NCI-H1694 (cell line): ENCODE results near the gene FBN2.
"Not testable (repeated sequence)": the region's sequence is repeated elsewhere in the genome, so short reads cannot be mapped to it uniquely, and the experiment has no call there.

Source experiments
- DNase-seq: peaks from one replicate; lab custom pipeline; 2025; lab: John Stamatoyannopoulos, UW

The FBN2 gene

DNA sequence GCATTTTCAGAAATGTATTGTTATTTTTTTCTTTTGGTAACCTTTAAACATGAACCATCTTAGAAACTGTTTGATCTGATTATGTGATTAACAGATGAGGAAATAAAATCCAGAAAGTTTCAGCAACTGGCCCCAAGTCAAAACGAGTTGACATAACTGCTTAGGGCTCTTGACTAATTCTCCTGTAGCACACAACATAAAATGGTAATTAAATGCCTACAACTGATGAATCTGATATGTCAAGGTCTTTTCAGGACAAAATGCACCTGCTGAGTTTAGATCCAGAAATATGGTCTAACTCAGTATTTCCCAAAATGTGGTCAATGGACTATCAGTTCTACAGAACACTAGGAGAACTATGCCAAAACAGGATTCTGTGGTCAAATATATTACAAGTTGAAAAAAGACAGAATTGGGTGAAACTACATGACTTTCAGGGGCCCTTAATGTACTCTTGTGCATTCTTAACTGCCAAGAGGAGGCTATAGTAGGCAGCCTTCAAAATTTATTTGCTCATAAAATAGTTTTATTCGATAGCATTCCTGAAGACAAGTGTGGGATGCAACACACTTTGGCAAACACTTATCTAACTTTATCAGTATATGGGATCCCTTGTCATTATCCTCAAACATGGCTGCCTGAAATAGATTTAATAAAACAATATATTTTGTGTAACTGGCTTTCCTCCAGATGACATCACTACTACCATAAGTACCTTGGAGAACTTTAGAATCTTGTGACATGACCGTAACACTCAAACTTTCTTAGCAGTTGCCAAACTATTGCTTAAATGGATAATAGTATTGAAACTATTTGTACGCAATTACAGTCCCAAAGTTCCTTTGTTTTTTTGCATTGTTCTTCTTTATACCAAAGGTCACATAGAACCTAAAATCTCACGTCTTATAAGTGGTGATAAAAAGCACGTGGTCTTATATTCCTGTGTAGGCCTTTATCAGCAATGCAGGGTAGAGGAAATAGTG is 59.4 kb downstream of the FBN2 start:
- no peak for DNase-seq

DNA sequence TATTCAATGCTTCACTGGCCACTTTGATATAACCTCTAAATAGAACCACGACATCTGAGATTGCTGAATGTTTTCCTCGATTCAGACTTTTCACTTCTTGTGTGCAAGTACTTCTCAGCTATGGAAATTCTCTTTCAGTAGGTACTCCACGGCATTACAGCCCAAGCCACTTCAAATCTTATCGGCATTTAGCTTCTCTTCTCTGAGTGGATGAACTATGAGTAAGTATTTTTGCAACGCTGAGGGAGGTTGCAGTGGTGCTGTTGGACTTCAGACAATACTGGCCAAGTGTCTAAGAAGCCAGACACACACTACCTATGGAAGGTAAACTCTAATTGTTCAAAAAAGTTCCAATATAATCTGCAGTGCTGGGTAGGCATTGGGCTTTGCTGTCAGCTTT is 60.1 kb downstream of the FBN2 start:
- DNase-seq, result no peak

DNA sequence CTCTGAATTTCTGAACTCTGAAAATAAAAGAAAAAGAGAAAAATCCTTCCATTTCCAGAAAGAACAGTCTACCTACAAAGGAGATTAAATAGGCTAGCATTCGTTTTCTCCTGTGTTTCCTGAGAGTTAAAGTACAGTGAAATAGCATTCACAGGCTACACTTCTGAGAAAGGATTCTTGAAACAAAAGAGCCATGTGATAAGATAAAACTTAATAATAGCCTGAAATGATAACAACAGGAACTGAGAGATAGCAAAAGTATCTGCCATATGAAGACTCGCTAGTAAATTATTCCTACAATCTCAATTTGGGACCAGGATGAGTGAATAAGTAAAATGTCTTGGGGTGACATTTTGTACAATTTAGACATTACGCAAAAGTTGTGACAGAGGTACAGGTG is 62.4 kb downstream of the FBN2 start:
- DNase-seq, result no peak

DNA sequence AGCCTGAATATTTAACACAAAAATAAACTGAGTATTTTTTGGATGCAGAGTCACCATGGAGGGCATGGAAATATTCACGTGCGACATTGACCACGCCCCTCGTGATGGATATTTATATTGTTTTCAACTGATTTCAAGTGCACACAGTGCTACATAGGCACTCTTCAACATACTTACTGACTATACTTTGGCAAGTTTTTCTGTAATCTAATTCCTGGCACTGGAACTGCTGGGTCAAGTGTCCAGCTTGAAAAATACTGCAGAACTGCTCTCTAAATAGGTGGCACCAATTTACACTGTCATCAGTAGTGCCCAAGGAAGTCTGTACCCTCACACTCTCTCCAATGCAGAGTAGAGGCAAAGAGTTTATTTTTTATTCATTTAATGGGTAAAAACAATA is 65.1 kb downstream of the FBN2 start:
- DNase-seq, result no peak

DNA sequence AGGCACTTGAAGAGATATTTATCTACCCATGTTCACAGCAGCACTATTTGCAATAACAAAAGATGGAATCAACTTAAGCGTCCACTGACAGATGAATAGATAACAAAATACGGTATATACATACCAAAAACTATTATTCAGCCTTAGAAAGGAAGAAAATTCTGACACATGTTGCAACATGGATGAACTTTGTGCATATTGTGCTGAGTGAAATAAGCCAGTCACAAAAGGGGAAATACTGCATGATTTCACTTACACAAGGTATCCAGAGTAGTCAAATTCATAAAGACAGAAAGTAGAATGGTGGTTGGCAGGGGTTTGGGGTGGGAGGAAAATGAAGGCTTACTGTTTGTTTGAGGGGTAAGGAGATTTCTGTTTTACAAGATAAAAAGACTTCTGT is 66.0 kb downstream of the FBN2 start:
- DNase-seq, result no peak

DNA sequence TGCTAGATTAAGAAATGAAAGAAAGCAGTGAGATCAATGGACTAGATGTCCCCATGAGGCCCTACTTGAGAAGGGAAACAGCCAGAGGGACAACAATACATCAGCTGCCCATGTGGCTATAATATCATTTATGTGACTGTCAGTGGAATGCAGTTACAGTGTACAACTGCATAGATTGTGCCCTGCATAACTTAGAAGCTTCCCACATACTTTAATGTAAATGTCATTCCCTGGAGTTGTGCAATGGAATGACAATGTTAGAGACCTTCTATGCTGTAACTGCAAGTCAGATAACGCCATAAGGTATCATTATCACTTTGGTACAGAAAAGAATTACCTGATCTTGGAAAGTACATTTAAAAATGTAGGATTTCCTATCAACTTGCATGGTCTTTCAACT is 67.4 kb downstream of the FBN2 start:
- DNase-seq, result no peak

DNA sequence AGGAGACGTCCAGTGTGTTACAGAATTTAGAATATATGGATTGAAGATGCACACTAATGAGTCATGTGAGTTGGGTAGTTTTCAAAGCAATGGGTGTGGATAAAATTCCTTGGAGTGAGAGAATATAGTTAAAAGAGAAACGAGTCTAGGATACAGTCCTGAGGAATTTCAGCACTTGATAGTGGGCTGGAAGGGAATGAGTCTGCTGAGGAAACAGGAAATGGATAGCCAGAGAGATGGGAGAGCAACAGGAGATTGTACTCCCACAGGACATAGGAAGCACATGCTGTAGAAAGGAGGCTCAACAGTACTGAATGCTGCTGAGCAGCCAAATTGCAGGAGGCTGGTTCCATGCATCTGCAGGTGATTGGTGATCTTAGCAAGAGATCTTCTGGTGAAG is 68.1 kb downstream of the FBN2 start:
- no peak for DNase-seq

DNA sequence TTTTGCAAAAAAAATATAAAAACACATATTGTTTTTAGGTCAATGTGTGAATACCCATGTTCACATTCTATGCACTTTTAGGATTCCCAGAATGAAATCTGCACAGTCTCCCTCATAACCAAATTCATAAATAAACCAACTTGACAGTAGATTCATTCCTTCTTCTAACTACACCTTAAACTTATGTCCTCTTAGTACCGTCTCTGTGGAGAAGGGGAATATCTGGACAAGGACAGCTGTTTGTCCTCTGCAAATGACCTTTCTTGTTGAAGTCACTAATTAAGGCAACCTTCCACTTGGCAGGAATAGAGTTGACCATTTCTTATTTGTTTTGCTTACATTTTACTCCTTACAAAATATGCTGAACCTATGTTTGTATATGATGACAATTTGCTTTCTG is 71.1 kb downstream of the FBN2 start:
- no peak for DNase-seq

DNA sequence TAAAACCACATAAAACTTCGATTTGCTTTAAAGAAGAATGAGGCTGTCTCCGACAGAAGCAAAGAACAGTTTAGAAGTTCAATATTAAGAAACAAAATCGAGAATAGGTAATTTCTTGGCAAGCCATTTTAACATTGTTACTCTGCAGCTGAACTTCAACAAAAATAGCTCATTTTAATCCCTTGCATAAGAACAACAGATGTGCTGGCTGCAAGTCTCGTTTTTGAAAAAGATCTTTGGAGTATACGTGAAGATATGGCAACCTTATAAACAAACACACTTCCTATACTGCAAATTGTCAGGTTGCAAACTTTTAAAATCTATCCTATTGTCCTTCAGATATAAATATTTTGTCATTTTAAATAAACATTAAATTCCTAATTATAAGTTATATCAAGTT is 71.5 kb downstream of the FBN2 start:
- no peak for DNase-seq

DNA sequence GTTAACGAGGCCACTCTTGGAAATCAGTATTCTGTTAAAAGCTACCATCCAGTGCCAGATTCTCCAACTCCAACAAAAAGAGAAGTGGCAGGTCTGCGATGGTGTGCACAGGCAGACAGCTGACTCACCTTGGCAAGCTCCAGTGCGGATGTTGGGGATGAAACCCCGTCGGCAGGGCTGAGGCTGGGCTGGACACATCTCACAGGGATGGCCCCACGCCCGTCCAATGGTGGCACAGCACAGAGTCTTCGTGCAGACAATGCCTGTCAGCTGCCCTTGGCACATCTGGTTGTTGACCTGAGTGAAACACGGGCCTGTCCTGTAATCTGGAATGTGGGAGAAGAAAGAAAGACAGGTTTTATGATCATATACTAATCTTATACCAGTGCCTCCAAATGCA is 73.4 kb downstream of the FBN2 start:
- DNase-seq, result no peak

DNA sequence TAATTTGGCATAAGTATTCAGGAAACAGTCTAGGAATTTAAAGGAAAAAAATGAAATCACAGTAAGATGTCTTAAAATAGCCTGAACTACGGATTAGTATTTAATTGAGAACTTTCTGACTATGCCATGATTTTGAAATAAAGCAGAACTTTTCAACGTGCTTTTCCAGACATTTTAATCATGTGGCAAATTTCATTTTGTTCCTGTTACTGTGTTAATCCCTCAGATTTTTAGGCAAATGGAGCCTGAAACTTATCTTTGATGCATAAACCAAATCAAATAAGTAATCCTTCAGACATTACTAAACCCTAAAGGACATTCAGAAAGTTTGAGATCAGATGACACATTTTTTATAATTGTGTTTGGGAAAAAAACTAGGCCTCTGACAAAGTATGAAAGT is 75.7 kb downstream of the FBN2 start:
- no peak for DNase-seq

DNA sequence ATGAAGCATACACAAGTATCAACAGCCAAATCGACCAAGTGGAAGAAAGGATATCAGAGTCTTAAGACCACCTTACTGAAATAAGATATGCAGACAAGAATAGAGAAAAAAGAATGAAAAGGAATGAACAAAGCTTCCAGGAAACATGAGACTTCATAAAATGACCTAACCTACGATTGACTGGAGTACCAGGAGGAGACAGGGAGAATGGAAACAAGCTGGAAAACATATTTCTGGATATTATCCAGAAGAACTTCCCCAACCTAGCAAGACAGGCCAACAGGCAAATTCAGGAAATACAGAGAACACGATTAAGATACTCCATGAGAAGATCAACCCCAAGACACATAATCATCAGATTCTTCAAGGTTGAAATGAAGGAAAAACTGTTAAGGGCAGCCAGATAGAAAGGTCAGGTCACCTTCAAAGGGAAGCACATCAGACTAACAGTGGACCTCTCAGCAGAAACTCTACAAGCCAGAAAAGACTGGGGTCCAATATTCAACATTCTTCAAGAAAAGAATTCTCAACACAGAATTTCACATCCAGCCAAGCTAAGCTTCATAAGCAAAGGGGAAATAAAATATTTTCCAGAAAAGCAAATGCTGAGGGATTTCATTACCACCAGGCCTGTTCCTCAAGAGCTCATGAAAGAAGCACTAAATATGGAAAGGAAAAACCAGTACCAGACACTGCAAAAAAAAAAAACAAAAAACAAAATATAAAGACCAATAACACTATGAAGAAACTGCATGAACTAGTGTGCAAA is 80.7 kb downstream of the FBN2 start:
- not testable (repeated sequence) for DNase-seq

DNA sequence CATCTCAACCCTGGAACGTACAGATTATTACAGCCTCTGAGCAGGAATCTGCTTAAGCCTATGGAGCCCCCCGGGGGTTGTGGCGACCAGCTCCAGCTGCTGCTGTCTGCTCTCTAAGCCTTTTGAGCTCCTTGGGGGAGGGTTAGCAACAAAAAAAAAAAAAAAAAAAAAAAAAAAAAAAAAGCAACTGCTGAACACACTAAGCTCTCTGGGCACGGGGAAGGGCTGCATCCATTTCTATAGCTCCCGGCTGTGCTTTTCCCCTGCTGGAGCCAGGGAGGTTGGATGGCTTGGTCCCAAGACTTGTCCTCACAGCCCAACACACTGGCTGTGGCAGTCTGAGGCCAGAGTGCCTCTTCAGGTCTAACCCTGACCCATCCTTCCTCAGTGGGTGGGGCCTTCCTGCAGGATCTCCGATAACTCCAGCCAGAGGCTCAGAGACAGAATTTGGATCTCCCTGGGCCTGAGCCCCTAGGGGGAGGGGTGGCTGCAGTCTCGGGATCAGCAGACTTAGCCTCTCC is 82.1 kb downstream of the FBN2 start:
- no peak for DNase-seq

DNA sequence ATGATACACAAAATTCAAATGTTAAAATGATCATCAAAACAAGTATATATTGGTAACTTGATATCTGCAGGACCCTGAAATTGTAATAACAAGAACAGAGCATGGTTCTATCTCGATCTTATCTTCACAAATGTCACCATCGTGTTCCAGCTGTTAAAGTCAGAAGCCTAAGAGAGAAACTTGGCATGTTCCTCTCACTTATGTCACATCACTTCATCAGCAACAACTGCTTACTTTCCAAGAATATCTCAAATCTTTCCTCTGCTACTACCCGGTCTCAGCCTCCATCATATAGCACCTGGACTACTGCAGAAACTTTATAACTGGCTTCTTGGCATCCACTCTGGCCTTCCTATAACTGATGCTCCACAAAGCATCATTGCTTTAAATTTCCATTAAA is 84.9 kb downstream of the FBN2 start:
- no peak for DNase-seq

DNA sequence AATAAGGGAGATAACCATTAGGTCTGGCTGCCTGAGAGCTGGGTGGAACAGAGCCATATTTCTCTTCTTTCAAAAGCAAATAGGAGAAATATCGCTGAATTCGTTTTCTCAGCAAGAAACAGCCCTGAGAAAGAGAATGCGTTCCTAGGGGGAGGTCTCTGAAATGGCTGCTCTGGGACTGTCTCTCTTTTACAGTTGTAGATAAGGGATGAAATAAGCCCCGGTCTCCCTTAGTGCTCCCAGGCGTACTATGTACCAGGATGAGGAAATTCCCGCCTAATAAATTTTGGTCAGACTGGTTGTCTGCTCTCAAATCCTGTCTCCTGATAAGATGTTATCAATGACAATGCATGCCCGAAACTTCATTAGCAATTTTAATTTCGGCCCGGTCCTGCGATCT is 90.8 kb downstream of the FBN2 start:
- DNase-seq, result not testable (repeated sequence)

DNA sequence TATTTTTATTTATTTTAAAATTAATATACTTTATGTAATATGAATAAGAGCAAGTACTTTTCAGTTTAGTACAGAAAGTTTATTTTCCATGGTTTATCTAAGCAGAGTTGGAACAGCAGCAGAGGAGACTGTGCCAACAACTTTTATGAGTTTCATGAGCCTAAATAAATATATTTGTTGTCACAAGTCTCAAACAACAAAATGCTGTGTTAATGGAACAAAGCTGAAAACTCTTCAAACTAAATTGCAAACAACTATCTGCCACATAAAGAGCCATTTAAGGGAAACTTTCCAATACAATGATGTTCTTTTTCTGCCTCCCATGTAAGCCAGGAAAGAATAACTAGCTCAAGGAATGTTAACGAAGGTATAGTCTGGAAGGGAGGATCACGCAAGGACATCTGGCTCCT is 96.1 kb downstream of the FBN2 start:
- DNase-seq, result no peak

DNA sequence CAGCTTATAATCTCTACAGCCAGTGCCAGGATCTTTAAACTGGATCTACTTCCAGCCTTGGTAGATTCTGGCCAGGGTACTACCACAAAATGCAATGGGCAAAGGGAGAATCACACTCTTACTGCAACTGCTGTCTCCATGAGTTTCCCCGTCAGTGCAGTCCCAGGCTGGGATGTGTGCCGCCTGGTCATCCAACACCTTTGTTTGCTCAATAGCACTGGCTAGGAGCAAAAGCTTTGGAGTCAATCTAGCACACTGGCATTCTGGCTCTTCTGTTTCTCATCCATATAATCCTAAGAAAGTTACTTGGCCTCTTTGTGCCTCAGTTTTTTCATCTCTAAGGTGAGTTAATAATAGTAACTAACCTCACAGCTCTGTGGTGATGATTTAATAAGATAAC is 96.9 kb downstream of the FBN2 start:
- no peak for DNase-seq

DNA sequence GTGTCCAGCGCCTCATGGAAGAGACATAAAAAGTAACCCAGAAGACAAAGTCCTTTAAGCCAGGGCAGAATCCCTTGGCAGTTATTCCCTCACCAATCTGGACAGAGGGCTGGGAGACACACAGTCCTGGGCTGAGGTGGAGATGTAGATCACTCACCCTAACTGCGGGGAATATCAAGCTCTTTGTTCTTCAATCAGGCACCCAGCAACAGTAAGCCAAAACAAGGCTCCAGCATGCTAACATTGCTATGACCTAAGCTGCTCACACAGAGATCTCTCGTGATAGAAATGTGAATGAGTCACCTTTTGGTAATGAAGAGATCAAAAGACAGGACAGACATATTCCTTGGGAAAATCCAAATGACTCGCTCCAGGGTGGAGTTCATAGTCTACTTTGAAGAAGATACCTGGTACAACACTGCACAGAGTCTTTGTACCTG is 101.3 kb downstream of the FBN2 start:
- DNase-seq, result no peak

DNA sequence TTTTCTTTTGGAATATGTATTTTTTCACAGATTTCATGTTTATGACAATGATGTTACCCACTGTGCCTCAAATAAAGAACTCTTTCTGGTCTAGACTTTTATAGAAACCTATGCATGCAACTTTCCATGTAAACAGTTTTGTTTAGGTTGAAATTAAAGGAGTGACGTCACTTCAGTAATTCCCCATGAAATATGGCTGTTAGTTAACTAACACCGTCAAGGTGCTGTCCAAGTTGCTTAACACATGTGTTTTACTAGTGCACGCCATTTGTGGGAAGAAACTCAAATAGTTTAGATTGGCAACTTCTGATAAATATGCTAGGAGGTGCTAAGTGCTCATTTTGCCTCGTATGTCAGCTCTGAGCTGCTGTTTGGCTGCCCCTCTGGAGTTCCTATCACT is 102.2 kb downstream of the FBN2 start:
- no peak for DNase-seq

DNA sequence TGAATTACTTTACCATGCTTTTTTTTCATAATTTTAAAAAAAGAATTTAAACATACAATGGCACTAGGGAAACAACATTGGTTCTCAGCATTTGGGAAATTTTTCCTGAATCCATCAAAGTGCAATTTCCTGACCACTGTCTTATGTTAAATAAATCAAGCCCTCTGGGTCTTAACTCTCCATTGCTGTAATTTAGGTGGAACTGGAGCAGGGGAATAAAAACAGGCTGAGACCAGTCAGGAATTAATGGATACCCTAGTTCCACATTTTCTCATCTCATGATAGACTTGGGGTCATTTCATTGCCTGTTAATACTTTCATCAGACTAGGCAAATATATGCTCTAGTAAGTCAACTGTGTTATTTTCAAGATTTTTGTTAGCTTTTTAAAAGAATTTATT is 103.1 kb downstream of the FBN2 start:
- no peak for DNase-seq

DNA sequence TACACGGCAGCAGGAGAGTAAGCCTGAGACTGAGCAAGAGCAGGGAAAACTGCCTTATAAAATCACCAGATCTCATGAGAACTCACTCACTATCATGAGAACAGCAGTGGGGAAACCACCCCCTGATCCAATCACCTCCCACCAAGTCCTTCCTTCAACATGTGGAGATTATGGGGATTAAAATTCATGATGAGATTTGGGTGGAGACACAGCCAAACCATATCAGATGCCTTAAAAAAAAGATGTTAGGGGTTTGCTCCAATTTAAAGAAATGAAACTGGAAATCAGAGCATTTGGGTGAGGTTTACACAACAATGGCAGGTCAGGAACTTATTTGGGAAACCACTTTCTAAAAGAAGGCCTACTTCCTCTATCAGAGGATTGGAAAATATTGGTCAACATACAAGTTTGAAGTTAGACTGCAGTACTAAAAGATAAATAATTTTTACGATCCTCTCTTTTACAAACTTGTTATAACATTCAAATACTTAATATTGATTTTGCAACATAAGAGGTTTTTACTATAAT is 105.1 kb downstream of the FBN2 start:
- DNase-seq, result no peak

DNA sequence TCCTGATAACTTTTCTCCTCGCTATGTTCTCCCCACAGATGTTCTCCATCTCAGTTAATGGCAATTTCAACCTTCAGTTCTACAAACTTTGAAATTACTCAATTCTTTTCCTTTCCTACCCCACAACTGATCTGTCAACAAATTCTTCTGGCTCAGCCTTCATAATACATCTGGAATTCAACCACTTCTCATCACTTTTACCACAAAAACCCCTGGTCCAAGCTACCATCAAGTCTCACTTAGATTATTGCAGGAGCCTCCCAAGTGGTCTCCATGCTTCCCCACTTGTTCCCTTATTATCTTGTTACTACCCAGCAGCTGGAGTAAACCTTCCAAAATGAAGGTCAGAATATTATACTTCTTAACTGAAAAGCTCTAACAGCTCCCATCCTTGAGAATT is 110.1 kb downstream of the FBN2 start:
- no peak for DNase-seq

DNA sequence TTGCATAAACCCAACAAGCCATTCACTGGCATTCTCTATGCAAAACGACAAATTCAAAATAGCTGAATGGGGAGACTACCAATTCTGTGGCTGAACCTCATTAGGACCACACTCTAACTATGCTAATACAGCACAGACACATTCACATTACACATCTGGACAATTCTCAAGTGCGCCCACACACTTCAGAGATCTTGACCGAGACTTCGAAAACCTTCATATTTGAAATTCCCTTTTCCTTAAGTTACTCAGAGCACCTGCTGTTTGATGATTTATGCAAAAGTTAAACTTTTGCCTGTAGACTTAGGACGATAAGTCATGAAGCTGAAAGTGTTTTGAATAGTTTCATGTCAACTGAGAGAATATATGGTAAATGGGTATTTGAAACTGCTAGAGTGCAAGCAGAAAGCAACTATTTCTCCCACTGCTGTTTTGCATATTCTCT is 111.9 kb downstream of the FBN2 start:
- no peak for DNase-seq
